ENCODE measurements around the gene RNF208.

DNA sequence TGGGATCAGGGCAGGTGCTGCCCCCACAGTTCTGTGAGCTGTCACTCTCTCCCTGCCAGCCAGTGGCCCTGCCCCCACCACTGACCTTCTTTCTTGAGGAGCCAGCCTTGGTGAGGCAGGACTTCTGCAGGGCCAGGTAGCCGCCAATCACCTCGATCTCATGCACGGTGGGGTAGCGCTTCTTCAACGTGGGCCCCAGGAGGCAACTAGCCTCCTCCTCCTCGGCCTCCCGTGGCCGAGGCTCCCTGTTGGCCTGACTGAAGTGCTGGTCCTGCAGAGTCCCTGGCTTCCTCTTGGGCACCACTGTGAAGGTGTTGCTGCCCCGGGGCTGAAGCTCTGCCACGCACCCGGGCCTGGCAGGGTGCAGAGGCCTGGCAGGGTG is 23.1 kb downstream of the RNF208 start:
- TF ChIP-seq EP300 (IDR thresholded peaks at IDR 0.05; ENCODE audit: borderline replicate concordance) (no peak), RAD21 (IDR thresholded peaks at IDR 0.05; ENCODE audit: low read depth) (no peak), CEBPB (IDR thresholded peaks at IDR 0.05) (no peak), TAF1 (IDR thresholded peaks at IDR 0.05; ENCODE audit: low read depth) (no peak), EGR1 (IDR thresholded peaks at IDR 0.05) (no peak), YY1 (IDR thresholded peaks at IDR 0.05; ENCODE audit: low read depth) (no peak), TCF12 (IDR thresholded peaks at IDR 0.05; ENCODE audit: low read depth) (no peak), MAX (IDR thresholded peaks at IDR 0.05) (no peak), CREB1 (IDR thresholded peaks at IDR 0.05; ENCODE audit: low read depth) (no peak)
- TF ChIP-seq, protein P1, sequence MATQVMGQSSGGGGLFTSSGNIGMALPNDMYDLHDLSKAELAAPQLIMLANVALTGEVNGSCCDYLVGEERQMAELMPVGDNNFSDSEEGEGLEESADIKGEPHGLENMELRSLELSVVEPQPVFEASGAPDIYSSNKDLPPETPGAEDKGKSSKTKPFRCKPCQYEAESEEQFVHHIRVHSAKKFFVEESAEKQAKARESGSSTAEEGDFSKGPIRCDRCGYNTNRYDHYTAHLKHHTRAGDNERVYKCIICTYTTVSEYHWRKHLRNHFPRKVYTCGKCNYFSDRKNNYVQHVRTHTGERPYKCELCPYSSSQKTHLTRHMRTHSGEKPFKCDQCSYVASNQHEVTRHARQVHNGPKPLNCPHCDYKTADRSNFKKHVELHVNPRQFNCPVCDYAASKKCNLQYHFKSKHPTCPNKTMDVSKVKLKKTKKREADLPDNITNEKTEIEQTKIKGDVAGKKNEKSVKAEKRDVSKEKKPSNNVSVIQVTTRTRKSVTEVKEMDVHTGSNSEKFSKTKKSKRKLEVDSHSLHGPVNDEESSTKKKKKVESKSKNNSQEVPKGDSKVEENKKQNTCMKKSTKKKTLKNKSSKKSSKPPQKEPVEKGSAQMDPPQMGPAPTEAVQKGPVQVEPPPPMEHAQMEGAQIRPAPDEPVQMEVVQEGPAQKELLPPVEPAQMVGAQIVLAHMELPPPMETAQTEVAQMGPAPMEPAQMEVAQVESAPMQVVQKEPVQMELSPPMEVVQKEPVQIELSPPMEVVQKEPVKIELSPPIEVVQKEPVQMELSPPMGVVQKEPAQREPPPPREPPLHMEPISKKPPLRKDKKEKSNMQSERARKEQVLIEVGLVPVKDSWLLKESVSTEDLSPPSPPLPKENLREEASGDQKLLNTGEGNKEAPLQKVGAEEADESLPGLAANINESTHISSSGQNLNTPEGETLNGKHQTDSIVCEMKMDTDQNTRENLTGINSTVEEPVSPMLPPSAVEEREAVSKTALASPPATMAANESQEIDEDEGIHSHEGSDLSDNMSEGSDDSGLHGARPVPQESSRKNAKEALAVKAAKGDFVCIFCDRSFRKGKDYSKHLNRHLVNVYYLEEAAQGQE (IDR thresholded peaks at IDR 0.05; ENCODE audit: low read depth), result no peak
